K562 (cell line): Measurements from ENCODE around the gene OPA3. TPM values are rescaled to one million over a fixed set of nuclear protein-coding genes. Genes with fewer than 3 reads are reported as not detected.

ENCODE experiments used
- ADNP ChIP-seq: fragments of 200-800 bp; sonication (Bioruptor generic); IDR thresholded peaks from 2 replicates; pipeline ENCODE4 v1.6.1; 2016; ENCODE audit warnings: missing genetic modification characterization, missing compliant biosample characterization
- DNMT1 ChIP-seq: fragments of 450-650 bp; IDR thresholded peaks from 2 replicates; pipeline ENCODE4 v1.6.1; 2016; ENCODE audit warnings: antibody characterized with exemption, mild to moderate bottlenecking
- HDAC2 ChIP-seq: fragments of 450-650 bp; IDR thresholded peaks from 2 replicates; pipeline ENCODE4 v1.6.1; 2016; ENCODE audit warnings: mild to moderate bottlenecking
- HNRNPLL ChIP-seq: fragments of 200-400 bp; formaldehyde crosslinking; IDR thresholded peaks from 2 replicates; pipeline ENCODE4 v1.6.1; 2017; ENCODE audit warnings: low read length, low read depth, mild to moderate bottlenecking; ENCODE audit not compliant: poor library complexity, severe bottlenecking
- MED1 ChIP-seq: sonication (generic); formaldehyde crosslinking; IDR thresholded peaks from 2 replicates; pipeline ENCODE4 v1.8.1; 2023; ENCODE audit warnings: missing genetic modification reagents, borderline replicate concordance
- MTA2 ChIP-seq: fragments of 450-650 bp; IDR thresholded peaks from 2 replicates; pipeline ENCODE4 v1.6.1; 2016; ENCODE audit warnings: low read depth
- POU5F1 ChIP-seq: fragments of 150-350 bp; IDR thresholded peaks from 2 replicates; pipeline ENCODE4 v1.6.1; 2014; ENCODE audit warnings: borderline replicate concordance, low read length, low read depth, mild to moderate bottlenecking; ENCODE audit not compliant: partially characterized antibody
- SMARCA5 ChIP-seq: fragments of 450-650 bp; IDR thresholded peaks from 2 replicates; pipeline ENCODE4 v1.6.1; 2016
- SRSF1 ChIP-seq: fragments of 200-400 bp; formaldehyde crosslinking; IDR thresholded peaks from 2 replicates; pipeline ENCODE4 v1.6.1; 2017; ENCODE audit warnings: mild to moderate bottlenecking, low read depth, low read length, moderate library complexity
- SRSF9 ChIP-seq: fragments of 200-400 bp; formaldehyde crosslinking; IDR thresholded peaks from 2 replicates; pipeline ENCODE4 v1.6.1; 2017; ENCODE audit warnings: low read depth, low read length, borderline replicate concordance
- ZC3H11A ChIP-seq: IDR thresholded peaks from 2 replicates; pipeline ENCODE4 v1.6.1; 2012; ENCODE audit warnings: low read depth, low read length, improper control_type of control experiment
- ZKSCAN8 ChIP-seq: fragments of 200-800 bp; sonication (Bioruptor generic); IDR thresholded peaks from 2 replicates; pipeline ENCODE4 v1.6.1; 2016; ENCODE audit warnings: missing genetic modification characterization, missing compliant biosample characterization
- ZNF507 ChIP-seq: conservative IDR thresholded peaks from 2 replicates; pipeline ENCODE4 v1.6.1; 2017; ENCODE audit warnings: missing genetic modification characterization, missing compliant biosample characterization
- ZNF780A ChIP-seq: fragments of 250-450 bp; sonication (Bioruptor Pico); IDR thresholded peaks from 2 replicates; pipeline ENCODE4 v1.5.0; 2021; ENCODE audit warnings: mild to moderate bottlenecking
- polyA plus RNA-seq, 8 experiments: library from polyadenylated mRNA; depleted of rRNA in 4 of 8; stranded (reverse) in 5 of 8; unstranded in 3 of 8; fragments of >200 nt; fragmentation: Nextera tagmentation in 2 of 8; fragmentation: Illumina TruSeq in 1 of 8; extraction: Ambion mirVana in 2 of 8; extraction: Trizol in 1 of 8; gene quantifications; 2 replicates each; pipeline versions ENCODE4 v1.2.1 to v1.2.3, GENCODE V29; 2011 to 2014; ENCODE audit warnings: inconsistent platforms in 1 of 8, missing spikeins in 1 of 8
- total RNA-seq, 7 experiments: library from RNA; depleted of rRNA in 6 of 7; stranded (reverse); fragments of >200 nt in 6 of 7; fragmentation: Illumina TruSeq in 2 of 7; extraction: Trizol in 2 of 7; gene quantifications; 2 replicates each; pipeline versions ENCODE4 v1.2.1 to v1.2.3, GENCODE V29; 2011 to 2021; ENCODE audit warnings: low replicate concordance in 1 of 7
- TF ChIP-seq, protein P1 (sequence below): fragments of 450-650 bp; formaldehyde crosslinking; IDR thresholded peaks from 2 replicates; pipeline ENCODE4 v1.4.0; 2022; ENCODE audit warnings: missing genetic modification characterization
- TF ChIP-seq, protein P2 (sequence below): IDR thresholded peaks from 2 replicates; pipeline ENCODE4 v1.6.1; 2012; ENCODE audit warnings: low read depth, low read length, improper control_type of control experiment, borderline replicate concordance
- TF ChIP-seq, protein P3 (sequence below): fragments of 250-450 bp; sonication (Bioruptor Pico); IDR thresholded peaks from 2 replicates; pipeline ENCODE4 v1.5.0; 2021
- TF ChIP-seq, protein P4 (sequence below): fragments of 450-650 bp; formaldehyde crosslinking; conservative IDR thresholded peaks from 2 replicates; pipeline ENCODE4 v1.4.0; 2022; ENCODE audit warnings: mild to moderate bottlenecking, missing genetic modification characterization
- TF ChIP-seq, protein P5 (sequence below), 2 experiments: IDR thresholded peaks in 1 of 2; conservative IDR thresholded peaks in 1 of 2; 2 replicates each; pipeline ENCODE4 v1.6.1; 2016; ENCODE audit warnings: low read depth in 2 of 2, mild to moderate bottlenecking in 1 of 2, missing compliant biosample characterization in 1 of 2, missing genetic modification characterization in 1 of 2, moderate library complexity in 1 of 2

OPA3 gene
- total and polyA plus RNA-seq, 9 of the 15 experiments (the other 6 are each of a cell fraction or from before 2014, with no cell fraction given) = 1.4 to 18.8 (median 9.0) TPM

DNA sequence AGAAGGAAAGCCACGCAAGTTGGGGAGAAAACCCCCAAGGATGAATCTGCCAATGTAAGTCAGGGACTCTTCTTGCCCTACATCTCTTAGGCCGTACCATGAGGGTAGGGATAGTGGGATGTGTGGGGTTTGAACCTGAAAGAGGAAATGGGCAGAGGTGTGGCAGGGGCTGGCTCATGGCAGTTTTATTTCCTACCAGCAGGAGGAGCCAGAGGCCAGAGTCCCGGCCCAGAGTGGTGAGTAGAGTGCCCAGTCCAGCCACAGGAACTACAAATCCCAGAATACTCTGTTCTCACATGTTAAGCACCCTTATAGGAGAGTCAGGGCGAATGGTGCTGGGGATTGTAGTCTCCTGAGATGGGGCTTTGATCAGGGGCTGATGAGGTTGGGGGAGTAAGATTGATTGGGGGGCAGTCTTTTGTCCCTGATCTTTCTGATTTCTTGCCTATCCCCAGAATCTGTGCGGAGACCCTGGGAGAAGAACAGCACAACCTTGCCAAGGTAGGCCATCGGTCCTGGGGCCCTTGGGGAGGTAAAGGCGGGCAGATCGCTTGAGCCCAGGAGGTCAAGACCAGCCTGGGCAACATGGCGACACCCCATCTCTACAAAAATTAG lies 60.9 kb downstream of the OPA3 start (continued):
- TF ChIP-seq ADNP = no peak
- TF ChIP-seq, protein P1, sequence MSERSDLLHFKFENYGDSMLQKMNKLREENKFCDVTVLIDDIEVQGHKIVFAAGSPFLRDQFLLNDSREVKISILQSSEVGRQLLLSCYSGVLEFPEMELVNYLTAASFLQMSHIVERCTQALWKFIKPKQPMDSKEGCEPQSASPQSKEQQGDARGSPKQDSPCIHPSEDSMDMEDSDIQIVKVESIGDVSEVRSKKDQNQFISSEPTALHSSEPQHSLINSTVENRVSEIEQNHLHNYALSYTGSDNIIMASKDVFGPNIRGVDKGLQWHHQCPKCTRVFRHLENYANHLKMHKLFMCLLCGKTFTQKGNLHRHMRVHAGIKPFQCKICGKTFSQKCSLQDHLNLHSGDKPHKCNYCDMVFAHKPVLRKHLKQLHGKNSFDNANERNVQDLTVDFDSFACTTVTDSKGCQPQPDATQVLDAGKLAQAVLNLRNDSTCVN = no peak
- TF ChIP-seq, protein P2, sequence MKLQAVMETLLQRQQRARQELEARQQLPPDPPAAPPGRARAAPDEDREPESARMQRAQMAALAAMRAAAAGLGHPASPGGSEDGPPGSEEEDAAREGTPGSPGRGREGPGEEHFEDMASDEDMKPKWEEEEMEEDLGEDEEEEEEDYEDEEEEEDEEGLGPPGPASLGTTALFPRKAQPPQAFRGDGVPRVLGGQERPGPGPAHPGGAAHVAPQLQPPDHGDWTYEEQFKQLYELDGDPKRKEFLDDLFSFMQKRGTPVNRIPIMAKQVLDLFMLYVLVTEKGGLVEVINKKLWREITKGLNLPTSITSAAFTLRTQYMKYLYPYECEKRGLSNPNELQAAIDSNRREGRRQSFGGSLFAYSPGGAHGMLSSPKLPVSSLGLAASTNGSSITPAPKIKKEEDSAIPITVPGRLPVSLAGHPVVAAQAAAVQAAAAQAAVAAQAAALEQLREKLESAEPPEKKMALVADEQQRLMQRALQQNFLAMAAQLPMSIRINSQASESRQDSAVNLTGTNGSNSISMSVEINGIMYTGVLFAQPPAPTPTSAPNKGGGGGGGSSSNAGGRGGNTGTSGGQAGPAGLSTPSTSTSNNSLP = 0 out of 2 replicates have a peak, but pooled peaks have one; percentile 15
- no peak for TF ChIP-seq HNRNPLL
- no peak for TF ChIP-seq SRSF1
- no peak for TF ChIP-seq ZC3H11A
- TF ChIP-seq SRSF9 = no peak
- TF ChIP-seq, protein P3, sequence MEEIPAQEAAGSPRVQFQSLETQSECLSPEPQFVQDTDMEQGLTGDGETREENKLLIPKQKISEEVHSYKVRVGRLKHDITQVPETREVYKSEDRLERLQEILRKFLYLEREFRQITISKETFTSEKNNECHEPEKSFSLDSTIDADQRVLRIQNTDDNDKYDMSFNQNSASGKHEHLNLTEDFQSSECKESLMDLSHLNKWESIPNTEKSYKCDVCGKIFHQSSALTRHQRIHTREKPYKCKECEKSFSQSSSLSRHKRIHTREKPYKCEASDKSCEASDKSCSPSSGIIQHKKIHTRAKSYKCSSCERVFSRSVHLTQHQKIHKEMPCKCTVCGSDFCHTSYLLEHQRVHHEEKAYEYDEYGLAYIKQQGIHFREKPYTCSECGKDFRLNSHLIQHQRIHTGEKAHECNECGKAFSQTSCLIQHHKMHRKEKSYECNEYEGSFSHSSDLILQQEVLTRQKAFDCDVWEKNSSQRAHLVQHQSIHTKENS (CRISPR knock-in tag) = no peak
- TF ChIP-seq SMARCA5 = no peak
- TF ChIP-seq ZNF507 (tag) = no peak
- TF ChIP-seq ZKSCAN8 (CRISPR knock-in tag) = no peak
- TF ChIP-seq MTA2 = no peak
- TF ChIP-seq, protein P4, sequence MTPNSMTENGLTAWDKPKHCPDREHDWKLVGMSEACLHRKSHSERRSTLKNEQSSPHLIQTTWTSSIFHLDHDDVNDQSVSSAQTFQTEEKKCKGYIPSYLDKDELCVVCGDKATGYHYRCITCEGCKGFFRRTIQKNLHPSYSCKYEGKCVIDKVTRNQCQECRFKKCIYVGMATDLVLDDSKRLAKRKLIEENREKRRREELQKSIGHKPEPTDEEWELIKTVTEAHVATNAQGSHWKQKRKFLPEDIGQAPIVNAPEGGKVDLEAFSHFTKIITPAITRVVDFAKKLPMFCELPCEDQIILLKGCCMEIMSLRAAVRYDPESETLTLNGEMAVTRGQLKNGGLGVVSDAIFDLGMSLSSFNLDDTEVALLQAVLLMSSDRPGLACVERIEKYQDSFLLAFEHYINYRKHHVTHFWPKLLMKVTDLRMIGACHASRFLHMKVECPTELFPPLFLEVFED (CRISPR knock-in tag) = no peak
- TF ChIP-seq MED1 (CRISPR knock-in tag) = no peak
- no peak for TF ChIP-seq ZNF780A (CRISPR knock-in tag)
- TF ChIP-seq, protein P5, sequence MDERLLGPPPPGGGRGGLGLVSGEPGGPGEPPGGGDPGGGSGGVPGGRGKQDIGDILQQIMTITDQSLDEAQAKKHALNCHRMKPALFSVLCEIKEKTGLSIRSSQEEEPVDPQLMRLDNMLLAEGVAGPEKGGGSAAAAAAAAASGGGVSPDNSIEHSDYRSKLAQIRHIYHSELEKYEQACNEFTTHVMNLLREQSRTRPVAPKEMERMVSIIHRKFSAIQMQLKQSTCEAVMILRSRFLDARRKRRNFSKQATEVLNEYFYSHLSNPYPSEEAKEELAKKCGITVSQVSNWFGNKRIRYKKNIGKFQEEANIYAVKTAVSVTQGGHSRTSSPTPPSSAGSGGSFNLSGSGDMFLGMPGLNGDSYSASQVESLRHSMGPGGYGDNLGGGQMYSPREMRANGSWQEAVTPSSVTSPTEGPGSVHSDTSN (CRISPR knock-in tag; IDR thresholded peaks at IDR 0.05; ENCODE audit: low read depth) = no peak
- TF ChIP-seq, protein P5 (tag; conservative IDR thresholded peaks at IDR 0.05; ENCODE audit: low read depth) = no peak
- TF ChIP-seq DNMT1 = no peak
- no peak for TF ChIP-seq POU5F1
- no peak for TF ChIP-seq HDAC2
